HG02623 (cell line): ENCODE data around the gene FKBP15.
"Not testable (repeated sequence)": the region's sequence is repeated elsewhere in the genome, so short reads cannot be mapped to it uniquely, and the experiment has no call there.

Experiments used
- ATAC-seq: cut with Tn5 transposase; IDR thresholded peaks from one replicate; pipeline ENCODE4 v1.9.1; 2021; ENCODE audit warnings: moderate library complexity; ENCODE audit not compliant: unreplicated experiment

FKBP15 gene

DNA sequence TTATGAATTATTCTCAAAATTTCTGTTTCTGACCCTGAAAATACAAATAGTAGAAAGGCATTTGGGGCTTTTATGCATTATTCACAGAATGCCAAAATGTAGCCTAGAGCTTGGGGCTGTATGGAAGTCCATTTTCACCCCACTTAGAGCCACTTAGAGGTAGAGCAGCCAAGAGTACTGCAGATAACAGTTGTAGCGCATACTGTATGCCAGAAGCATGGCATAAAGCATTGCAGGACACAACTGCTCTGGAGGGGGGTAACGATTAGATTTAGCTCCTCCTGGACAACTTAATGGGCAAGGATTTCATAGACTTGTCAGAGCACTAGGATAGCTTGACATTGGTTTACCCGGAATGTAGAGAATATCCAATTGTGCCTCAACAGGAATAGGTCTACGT is 15.9 kb upstream of the FKBP15 start:
- ATAC-seq: no peak

- not testable (repeated sequence) for ATAC-seq
Measured at GRCh38 chr9:113235701-113236255, 14.7 kb upstream of the FKBP15 start.

- ATAC-seq: no peak
Measured at GRCh38 chr9:113231701-113232100, 10.6 kb upstream of the FKBP15 start.

- no peak for ATAC-seq
Measured at GRCh38 chr9:113228130-113228665, 7.1 kb upstream of the FKBP15 start.

GRCh38 chr9:113227436-113227835 is 6.4 kb upstream of the FKBP15 start:
- ATAC-seq: no peak

- no peak for ATAC-seq
Measured at GRCh38 chr9:113223963-113224362, 2.9 kb upstream of the FKBP15 start.

DNA sequence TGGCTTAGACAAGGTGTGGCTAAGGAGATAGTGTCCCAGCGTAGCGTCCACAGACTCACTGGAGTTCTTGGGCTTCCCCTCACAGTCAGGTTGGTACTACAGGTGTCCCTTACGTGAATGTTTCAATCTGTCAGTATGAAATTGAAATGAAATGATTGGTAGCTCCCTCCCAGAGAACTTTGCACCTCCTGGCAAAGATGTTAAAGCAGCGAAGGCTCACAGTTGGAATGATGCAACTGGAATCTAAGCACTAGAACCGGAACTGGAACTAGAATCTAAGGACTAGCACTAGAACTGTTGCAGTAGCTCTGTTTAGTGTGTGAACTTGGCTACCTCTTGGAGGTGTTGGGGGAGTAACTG is 1.4 kb upstream of the FKBP15 start:
- no peak for ATAC-seq

GRCh38 chr9:113221800-113222481 is 864 bp upstream of the FKBP15 start:
- no peak for ATAC-seq

GRCh38 chr9:113220467-113221002 is 542 bp downstream of the FKBP15 start:
- ATAC-seq: no peak

GRCh38 chr9:113219969-113220368 is 1.1 kb downstream of the FKBP15 start:
- ATAC-seq: peak; percentile 49

GRCh38 chr9:113219186-113219936 is 1.7 kb downstream of the FKBP15 start:
- peak; percentile 29 for ATAC-seq

- no peak for ATAC-seq
Measured at GRCh38 chr9:113216406-113216805, 4.7 kb downstream of the FKBP15 start.

DNA sequence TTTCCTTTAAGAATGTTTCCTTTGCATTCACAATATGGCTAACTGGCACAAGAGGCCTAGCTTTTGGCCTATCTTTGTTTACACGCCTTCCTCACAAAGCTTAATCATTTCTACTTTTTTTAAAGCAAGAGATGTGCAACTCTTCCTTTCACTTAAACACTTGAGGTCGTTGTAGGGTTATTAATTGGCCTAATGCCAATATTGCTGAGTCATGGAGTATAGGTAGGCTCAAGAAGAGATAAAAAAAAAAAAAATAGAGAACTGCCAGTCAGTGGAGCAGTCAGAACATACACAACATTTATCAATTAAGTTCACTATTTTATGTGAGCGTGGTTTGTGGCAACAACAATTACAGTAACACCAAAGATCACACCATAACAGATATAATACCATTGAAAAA is 5.9 kb downstream of the FKBP15 start:
- no peak for ATAC-seq

GRCh38 chr9:113210815-113211214 is 10.3 kb downstream of the FKBP15 start:
- no peak for ATAC-seq

DNA sequence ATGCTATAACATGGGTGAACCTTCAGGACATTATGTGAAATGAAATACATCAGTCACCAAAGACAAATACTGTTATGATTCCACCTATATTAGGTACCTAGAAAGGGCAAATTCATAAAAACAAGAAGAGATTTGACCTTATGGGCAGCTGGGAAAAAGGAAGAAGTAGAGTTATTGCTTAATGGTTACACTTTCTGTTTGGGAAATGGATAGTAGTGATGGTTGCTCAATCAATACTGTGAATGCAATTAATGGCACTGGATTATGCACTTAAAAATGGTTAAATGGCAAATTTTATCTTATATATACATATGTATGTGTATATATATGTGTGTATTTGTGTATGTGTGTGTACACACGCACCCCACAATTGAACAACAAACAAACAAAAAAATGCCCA is 15.2 kb downstream of the FKBP15 start:
- ATAC-seq: no peak

DNA sequence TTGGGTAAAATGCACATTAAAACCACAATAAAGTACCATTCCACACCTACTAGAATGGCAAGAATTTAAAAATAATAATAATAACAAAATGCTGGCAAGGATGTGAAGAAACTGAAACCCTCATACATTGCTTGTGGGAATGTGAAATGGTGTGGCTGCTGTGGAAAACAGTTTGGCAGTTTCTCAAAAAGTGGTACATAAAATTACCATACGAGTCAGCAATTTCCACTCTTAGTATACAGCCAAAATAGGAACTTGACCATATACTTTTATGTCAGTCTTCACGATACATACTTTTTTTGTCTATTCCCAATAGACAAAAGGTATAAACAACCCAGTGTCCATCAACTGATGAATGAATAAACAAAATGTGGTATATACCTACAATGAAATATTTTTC is 15.6 kb downstream of the FKBP15 start:
- ATAC-seq: no peak

DNA sequence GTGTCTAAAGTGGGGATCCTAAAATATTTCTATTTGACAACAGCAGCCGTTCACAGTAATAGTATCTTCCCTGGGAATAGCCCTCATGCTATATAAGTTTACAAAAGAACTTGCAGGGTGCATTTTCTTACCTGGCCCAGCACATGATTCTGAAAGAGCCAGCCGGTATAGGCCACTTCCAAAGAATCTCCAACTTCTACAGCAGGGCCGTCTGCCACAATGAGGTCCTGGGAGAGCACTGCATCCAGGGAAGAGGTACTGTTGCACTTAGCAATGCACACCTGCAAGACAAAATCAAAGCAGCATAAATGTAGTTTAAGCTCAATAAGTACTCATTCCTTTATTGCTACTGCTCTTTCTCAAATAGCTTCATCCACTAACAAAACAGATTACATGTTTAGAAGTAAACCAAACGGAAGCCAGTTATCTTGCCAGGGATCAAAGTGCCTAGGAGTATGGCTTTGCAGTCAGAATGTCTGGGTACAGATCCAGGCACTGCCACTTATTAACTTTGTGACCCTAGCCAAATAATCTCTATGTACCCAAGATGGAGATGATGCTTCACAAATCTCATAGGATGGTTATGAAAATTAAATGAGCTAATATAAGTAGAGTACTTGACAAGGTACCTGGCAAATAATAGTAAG is 21.3 kb downstream of the FKBP15 start:
- no peak for ATAC-seq

DNA sequence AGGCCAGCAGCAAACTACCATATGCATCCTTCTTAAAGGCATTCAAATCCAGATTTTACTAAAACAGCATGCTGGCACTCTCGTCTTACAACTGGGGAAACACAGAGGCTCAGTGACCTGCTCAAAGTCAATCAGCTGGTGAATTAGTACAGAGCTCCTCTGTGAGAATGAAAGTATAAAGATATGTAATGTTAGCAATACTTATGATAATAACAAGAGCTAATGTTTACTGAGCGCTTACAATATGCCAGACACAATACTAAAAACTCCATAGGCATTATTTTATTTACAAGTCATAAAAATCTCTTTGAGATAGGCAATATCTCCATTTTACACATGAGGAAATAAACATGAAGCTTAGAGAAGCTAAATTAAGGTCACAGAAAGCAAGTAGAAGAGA is 28.6 kb downstream of the FKBP15 start:
- ATAC-seq: no peak

GRCh38 chr9:113187929-113188595 is 33.0 kb downstream of the FKBP15 start:
- no peak for ATAC-seq

DNA sequence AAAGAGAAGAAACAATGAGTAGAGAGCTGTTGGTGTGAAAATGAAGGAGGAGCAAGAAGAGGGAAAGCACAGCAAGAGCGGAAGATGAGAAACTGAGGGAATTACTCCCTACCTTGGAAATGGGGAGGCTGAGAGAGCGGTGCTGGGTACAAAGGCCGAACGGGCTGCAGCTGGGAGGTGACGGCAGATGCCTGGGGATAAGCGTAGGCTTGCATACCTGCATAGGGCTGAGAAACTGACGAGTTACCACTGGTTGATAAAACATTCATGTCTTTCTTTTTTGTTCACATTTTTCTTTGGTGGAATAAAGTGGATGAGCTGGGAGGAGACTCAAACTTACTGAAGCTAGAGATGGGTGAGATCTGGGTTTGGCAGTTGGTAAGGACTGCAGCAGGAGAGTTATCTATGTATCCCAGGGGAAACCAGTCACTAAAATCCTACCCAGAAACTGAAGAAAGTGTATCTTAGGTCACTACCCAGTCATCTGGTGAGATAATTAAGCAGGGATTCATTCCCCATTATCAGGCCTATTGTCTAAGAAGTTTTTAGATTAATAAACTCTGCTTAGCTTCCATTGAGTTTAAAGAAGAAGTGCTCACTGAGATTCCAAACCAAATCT is 34.8 kb downstream of the FKBP15 start:
- no peak for ATAC-seq
